HG02981 (cell line): ENCODE data around the gene RRBP1.

Experiments used
- ATAC-seq: cut with Tn5 transposase; IDR thresholded peaks from one replicate; pipeline ENCODE4 v1.9.1; 2021; ENCODE audit warnings: mild to moderate bottlenecking, moderate library complexity; ENCODE audit not compliant: unreplicated experiment

The RRBP1 gene

DNA sequence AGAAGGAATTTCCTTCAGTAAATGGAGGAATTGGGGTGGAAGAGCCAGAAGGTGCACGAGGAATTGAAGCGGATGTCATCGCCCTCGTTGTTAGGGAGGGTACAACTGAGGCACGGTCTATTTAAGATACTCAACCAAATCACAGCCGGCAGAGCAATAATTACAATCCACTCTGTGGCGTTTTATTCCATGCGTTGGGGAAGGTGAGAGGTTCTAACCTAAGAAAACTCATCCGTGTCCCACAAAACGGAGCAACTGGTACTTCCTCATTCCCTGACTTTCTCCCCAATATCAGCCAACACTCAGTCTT is 802 bp upstream of the RRBP1 start:
- ATAC-seq = no peak

DNA sequence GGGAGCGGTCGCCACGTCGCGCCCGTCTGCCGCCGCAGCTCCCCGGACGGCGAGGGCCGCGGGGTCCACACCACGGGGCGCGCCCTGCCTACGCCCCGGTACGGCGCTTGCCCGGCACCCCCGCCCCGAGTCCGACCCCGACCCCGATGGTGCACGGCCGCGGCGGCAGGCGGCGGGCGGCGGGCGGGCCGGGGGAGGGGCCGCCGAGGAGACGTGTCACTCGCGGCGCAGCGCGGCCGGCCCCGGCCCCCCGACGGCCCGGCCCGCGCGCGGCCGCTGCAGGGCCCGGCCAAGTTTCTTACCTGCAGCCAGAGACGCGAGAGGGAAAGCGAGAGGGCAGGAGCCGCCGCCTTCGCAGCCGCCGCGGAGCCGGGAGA is 328 bp downstream of the RRBP1 start:
- ATAC-seq = peak; percentile 6

DNA sequence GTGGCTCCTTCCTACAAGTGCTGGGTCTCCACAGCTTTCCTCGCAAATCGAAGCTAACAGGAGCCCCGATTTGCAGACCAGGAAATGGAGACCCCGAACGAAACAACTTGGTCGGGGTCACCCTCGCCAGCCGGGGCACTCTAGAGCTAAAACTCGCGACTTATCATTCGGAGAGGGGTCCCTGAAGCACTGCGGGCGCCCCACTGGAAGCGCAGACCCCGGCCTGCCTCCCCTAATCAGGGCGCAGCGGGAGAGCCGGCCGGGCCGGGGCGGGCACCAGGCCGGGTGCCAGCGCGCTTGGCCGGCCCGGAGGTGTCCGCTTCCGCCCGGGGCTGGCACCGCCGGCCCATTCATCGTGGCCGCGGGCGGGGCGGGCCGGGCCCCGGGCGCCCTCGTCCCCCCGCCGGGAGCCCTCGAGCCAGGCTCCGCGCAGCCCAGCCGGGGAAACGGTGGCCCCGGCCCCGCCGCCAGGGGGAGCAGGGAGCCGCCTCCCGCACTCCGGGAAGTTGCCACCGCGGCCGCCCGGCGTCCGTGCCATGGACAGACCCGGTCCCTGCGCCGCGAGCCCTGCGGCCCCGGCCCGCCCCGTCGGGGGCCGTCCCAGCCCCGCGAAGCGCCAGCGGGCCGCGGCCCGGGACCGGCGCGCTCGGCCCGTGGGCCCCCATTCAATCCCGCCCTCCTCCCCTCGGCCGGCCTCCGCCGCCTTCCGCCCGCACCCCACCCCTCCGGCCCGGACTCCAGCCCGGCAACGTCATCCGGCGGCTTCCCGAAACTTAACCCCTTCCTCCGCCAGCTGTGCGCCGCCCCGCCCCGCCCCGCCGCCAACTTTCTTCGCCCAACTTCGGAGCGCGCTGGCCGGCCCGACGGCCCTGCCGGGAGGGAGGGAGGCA is 961 bp downstream of the RRBP1 start:
- peak; percentile 33 for ATAC-seq

GRCh38 chr20:17679941-17680835 is 1.9 kb downstream of the RRBP1 start:
- no peak for ATAC-seq

DNA sequence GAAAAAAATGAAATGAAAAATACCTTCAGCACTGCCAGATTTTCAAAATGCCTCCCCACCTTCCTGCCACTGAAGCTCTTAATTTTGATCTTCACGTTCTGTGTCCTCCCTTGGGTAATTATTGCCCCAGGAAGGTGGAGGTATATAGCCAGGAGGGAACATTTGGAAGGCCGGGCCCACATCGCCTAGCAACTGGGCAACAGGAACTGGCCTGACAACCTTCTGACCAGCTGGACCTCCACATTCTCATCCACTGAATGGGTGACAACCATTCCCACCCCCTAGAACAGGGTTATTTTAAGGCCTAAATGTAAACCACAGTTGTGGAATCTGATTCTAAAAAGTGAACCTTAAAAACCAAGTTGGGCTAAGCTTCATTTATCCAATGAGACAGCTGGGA is 3.2 kb downstream of the RRBP1 start:
- no peak for ATAC-seq

DNA sequence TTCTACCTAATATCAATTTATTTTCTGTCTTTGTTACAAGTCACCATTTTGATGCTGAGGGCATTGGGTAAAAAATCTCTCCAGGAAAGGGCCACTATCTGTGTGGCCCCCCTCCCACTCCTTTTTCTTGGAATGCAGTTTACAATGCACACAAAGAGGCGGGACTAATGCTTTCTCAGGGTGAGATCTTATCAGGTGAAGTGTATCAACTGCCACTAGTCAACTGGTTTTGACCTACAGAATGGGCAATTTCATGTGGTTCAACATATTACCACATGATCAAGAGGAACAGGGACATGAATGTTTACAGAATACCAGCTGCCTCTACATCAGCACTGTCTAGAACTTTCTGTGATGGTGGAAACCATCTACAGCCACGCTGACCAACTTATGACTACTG is 3.7 kb downstream of the RRBP1 start:
- no peak for ATAC-seq

- no peak for ATAC-seq
Observed at GRCh38 chr20:17676942-17677341, 5.1 kb downstream of the RRBP1 start.

DNA sequence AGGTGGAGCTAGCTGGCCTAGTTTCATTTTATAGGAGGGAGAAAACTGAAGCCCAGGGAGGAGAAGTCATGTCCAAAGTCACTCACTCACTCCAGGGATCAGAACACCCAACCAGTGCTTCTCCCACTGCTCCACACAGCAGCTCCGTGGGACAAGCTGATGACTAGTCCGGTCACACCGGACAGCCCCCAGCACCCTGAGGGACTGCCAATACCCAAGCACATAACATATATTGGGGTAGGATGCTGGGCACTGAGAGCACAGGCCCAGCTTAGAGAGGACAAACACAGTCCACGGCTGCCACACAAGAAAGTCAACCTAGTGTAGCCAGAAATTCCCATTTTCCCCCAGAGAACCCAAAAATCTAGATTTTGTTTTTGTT is 5.7 kb downstream of the RRBP1 start:
- ATAC-seq = no peak

DNA sequence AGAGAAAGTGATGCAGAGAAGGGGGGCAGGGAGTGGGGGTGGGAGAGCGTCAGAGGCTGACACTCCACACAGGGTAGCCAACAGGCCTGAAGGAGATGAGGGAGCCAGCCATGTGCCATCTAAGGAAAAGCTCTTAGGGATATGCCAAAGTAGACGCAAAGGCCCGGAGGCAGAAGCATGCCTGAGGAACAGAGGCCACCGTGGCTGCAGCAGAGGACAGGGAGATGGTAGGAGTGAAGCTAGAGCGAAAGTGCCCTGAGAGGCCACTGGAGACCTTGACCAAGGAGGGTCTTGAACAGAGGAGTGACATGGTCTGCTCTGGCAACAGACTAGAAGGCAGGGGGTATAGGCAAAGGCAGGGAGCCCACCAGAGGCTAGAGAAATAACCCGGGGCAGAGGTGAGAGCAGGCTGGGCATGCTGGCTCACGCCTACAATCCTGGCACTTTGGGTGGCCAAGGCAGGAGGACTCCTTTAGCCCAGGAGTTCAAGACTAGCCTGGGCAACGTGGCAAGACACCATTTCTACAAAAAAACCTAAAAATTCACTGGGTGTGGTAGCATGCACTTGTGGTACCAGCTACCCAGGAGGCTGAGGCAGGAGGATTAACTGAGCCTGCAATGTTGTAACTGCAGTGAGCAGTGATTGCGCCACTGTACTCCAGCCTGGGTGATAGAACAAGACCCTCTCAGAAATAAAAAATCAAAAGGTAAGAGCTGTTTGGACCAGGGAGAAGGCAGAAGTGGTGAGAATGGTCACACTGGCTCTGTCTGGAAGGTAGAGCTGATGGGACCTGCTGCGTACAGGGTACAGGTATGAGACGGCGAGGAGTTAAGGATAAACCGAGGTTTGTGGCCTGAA is 6.3 kb downstream of the RRBP1 start:
- no peak for ATAC-seq

- no peak for ATAC-seq
Observed at GRCh38 chr20:17674722-17675518, 7.1 kb downstream of the RRBP1 start.

- ATAC-seq = no peak
Observed at GRCh38 chr20:17673084-17673483, 9.0 kb downstream of the RRBP1 start.

- ATAC-seq = no peak
Observed at GRCh38 chr20:17671565-17671964, 10.5 kb downstream of the RRBP1 start.

DNA sequence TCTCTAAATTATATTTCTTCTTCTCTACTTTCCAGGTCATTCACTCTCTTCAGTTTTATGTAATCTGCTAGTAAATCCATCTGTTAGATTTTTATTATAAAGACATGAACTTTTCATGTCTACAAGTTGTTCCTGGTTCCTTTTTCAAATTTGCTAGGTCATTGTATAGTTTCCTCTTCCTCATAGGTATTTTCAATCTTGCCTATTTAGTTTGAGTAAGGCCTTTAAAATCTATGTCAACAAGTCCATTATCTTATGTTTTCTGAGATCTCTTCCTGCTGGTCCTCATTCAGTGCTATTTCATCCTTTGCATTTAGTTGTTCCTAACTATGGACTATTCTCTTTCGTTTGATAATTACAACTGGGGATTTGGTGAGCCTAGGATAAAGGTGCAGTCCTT is 11.0 kb downstream of the RRBP1 start:
- no peak for ATAC-seq

- no peak for ATAC-seq
Observed at GRCh38 chr20:17669306-17669931, 12.6 kb downstream of the RRBP1 start.

DNA sequence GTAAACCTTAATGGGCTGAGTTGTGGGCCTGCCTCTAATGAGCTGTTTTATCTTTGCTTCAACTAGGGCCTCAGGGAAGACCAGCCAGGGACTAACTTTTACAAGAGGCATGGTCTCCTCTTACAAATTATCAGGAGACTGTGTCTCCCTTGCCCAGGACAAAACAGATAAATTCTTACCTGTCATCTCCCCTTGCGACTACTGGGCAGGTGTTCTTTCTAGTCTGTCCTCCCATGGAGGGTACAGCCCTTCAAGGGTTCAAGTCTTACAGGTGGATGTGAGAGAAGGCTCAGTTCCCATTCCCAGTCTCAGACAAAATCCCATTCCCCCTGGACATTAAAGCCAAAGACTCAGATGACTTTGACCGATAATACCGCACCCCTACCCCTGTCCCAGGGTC is 13.6 kb downstream of the RRBP1 start:
- ATAC-seq = no peak

GRCh38 chr20:17667445-17667844 is 14.6 kb downstream of the RRBP1 start:
- ATAC-seq = no peak

DNA sequence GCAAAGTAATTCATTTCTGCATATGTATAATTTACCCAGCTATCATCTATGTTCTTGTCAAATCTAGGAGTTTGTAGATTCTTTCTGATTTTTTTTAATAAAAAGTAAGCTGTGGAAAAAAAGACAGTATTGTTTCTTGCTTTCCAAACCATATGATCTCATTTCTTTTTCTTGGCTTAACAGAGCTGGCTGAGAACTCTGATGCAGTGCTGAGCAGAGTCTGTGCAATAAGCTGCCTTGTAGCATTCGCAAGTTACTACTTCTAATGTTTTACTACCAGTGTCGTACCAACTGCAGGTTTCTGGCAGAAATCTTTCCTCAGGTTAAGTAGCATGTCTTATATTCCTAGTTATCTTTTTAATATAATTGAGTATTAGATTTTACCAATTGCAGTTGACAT is 15.6 kb downstream of the RRBP1 start:
- ATAC-seq = no peak

DNA sequence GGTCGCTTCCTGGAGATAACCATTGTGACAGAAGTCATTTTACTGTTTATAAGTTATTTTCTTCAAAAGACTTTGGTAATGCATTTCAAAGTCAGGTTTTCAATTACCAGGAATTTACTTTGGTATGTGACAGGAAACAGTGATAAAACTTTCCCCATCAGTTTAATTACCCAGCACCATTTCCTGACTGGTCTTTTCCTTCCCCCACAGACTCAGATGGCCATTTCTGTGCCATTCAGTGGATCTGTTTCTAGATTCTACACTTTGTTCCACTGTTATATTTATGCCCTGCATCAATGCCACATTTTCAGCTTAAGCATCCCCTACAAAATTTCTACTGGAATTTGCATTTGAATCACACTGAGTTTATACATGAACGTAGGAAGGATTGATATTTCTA is 16.3 kb downstream of the RRBP1 start:
- no peak for ATAC-seq

DNA sequence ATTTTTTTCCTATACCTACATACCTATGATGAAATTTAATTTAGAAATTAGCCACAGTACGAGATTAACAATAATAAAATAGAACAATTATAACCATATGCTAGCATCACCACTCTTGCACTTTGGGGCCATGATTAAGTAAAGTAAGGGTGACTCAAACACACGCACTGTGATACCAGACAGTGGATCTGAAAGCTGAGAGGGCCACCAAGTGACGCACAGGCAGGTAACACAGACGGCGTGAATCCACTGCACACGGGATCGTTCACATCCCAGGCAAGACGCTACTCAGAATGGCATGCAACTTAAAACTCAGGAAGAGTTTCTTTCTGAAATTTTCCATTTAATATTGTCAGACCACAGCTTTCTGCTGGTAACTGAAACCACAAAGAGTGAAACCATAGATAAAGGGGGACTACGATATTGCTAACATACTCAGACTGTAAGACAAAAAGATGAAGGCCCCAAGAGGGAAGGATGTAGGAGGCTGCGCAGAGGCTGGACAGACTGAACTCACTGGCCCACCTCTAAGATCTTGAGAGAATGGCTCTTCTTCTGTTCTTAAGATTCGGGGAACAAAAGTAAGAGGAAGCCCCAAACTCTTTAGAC is 17.9 kb downstream of the RRBP1 start:
- no peak for ATAC-seq

DNA sequence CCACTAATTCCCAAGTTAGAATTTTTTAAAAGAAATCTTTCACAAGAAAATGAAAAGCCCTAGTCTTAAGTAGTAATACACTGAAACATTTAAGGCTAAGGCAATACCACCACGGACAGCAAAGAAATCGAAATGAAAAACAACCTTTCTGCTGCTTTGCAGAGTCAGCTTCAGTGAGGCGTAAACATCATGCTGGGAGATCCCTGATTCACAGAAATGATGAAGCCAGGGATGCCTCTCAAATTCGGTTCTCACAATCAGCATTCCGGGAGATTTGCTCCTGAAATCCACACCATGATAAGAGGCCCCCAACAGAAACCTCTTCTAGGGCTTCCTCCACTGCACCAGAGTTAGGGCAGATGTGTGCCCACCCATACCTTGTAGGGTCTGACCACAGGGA is 18.6 kb downstream of the RRBP1 start:
- no peak for ATAC-seq
